Measurements from ENCODE around the gene SURF6.

GRCh38 chr9:133280392-133280791, 55.6 kb downstream of the SURF6 start:
- TF ChIP-seq CTCF (IDR thresholded peaks at IDR 0.05) = no peak
- TF ChIP-seq EP300 (IDR thresholded peaks at IDR 0.05) = no peak
- TF ChIP-seq POLR2A (IDR thresholded peaks at IDR 0.05) = no peak
- TF ChIP-seq POLR2AphosphoS5 (IDR thresholded peaks at IDR 0.05) = no peak
